Measurements from ENCODE around the gene LIPH.
"Not testable (repeated sequence)": the region's sequence is repeated elsewhere in the genome, so short reads cannot be mapped to it uniquely, and the experiment has no call there.

Gene LIPH

GRCh38 chr3:185552358-185552877, at the start of gene LIPH:
Gene LIPH, minus strand, starts transcription at chr3:185552588. Its CDS starts 117 bp downstream, at chr3:185552471.
- in situ Hi-C loops (cut with MboI; ENCODE audit: low sequenced_read_pairs) = no loop called here

GRCh38 chr3:185595526-185595925, 43.1 kb upstream of the LIPH start:
- in situ Hi-C loops (cut with MboI; ENCODE audit: low sequenced_read_pairs) = no loop called here

GRCh38 chr3:185594073-185594472, 41.7 kb upstream of the LIPH start:
- in situ Hi-C loops (cut with MboI; ENCODE audit: low sequenced_read_pairs) = no loop called here

- in situ Hi-C loops (cut with MboI; ENCODE audit: low sequenced_read_pairs) = no loop called here
Measured at GRCh38 chr3:185586686-185587039, 34.3 kb upstream of the LIPH start.

GRCh38 chr3:185585859-185586685, 33.7 kb upstream of the LIPH start, which contains the start of gene SENP2:
Gene SENP2, plus strand, starts transcription at chr3:185586295. Its CDS starts 119 bp downstream, at chr3:185586414.
- in situ Hi-C loops (cut with MboI; ENCODE audit: low sequenced_read_pairs) = no loop called here

GRCh38 chr3:185585518-185585858, 33.1 kb upstream of the LIPH start:
- in situ Hi-C loops (cut with MboI; ENCODE audit: low sequenced_read_pairs) = no loop called here

- in situ Hi-C loops (cut with MboI; ENCODE audit: low sequenced_read_pairs) = no loop called here
Measured at GRCh38 chr3:185584686-185585085, 32.3 kb upstream of the LIPH start.

GRCh38 chr3:185583925-185584324, 31.5 kb upstream of the LIPH start:
- in situ Hi-C loops (cut with MboI; ENCODE audit: low sequenced_read_pairs) = no loop called here

- in situ Hi-C loops (cut with MboI; ENCODE audit: low sequenced_read_pairs) = no loop called here
Measured at GRCh38 chr3:185582871-185583270, 30.5 kb upstream of the LIPH start.

- in situ Hi-C loops (cut with MboI; ENCODE audit: low sequenced_read_pairs) = no loop called here
Measured at GRCh38 chr3:185582236-185582635, 29.8 kb upstream of the LIPH start.

GRCh38 chr3:185575108-185575869, 22.9 kb upstream of the LIPH start:
- in situ Hi-C loops (cut with MboI; ENCODE audit: low sequenced_read_pairs) = not testable (repeated sequence)

GRCh38 chr3:185572183-185572582, 19.8 kb upstream of the LIPH start:
- in situ Hi-C loops (cut with MboI; ENCODE audit: low sequenced_read_pairs) = no loop called here

GRCh38 chr3:185561958-185562357, 9.6 kb upstream of the LIPH start:
- in situ Hi-C loops (cut with MboI; ENCODE audit: low sequenced_read_pairs) = no loop called here

GRCh38 chr3:185561374-185561943, 9.1 kb upstream of the LIPH start:
- in situ Hi-C loops (cut with MboI; ENCODE audit: low sequenced_read_pairs) = no loop called here

- in situ Hi-C loops (cut with MboI; ENCODE audit: low sequenced_read_pairs) = no loop called here
Measured at GRCh38 chr3:185560676-185561075, 8.3 kb upstream of the LIPH start.

GRCh38 chr3:185559706-185560090, 7.3 kb upstream of the LIPH start:
- in situ Hi-C loops (cut with MboI; ENCODE audit: low sequenced_read_pairs) = no loop called here

GRCh38 chr3:185558395-185558794, 6.0 kb upstream of the LIPH start:
- in situ Hi-C loops (cut with MboI; ENCODE audit: low sequenced_read_pairs) = no loop called here

- in situ Hi-C loops (cut with MboI; ENCODE audit: low sequenced_read_pairs) = not testable (repeated sequence)
Measured at GRCh38 chr3:185556640-185557039, 4.3 kb upstream of the LIPH start.

GRCh38 chr3:185555860-185556347, 3.5 kb upstream of the LIPH start:
- in situ Hi-C loops (cut with MboI; ENCODE audit: low sequenced_read_pairs) = no loop called here

- in situ Hi-C loops (cut with MboI; ENCODE audit: low sequenced_read_pairs) = no loop called here
Measured at GRCh38 chr3:185555101-185555501, 2.7 kb upstream of the LIPH start.

- in situ Hi-C loops (cut with MboI; ENCODE audit: low sequenced_read_pairs) = no loop called here
Measured at GRCh38 chr3:185549651-185550111, 2.7 kb downstream of the LIPH start.

All from HL-60/S4 treated with retinoic acid at 250 ng/mL for 4 days and 3 days (cell line).